Measurements from ENCODE around the gene DDR2.

Gene DDR2

GRCh38 chr1:162629651-162630050 lies 2.6 kb upstream of the DDR2 start:
- no peak for DNase-seq (ENCODE audit: low spot score)

- DNase-seq (ENCODE audit: low spot score) = no peak
These were observed 595 bp upstream of the DDR2 start for GRCh38 chr1:162631546-162632191.

- DNase-seq (ENCODE audit: low spot score) = no peak
These were observed 425 bp downstream of the DDR2 start for GRCh38 chr1:162632698-162633080.

- DNase-seq (ENCODE audit: low spot score) = no peak
These were observed 958 bp downstream of the DDR2 start for GRCh38 chr1:162633081-162633762.

- no peak for DNase-seq (ENCODE audit: low spot score)
These were observed 3.2 kb downstream of the DDR2 start for GRCh38 chr1:162635418-162635817.

- no peak for DNase-seq (ENCODE audit: low spot score)
These were observed 7.5 kb downstream of the DDR2 start for GRCh38 chr1:162639718-162640117.

GRCh38 chr1:162641114-162641513 lies 8.8 kb downstream of the DDR2 start:
- no peak for DNase-seq (ENCODE audit: low spot score)

GRCh38 chr1:162644986-162645314 lies 12.7 kb downstream of the DDR2 start:
- no peak for DNase-seq (ENCODE audit: low spot score)

GRCh38 chr1:162645666-162646065 lies 13.4 kb downstream of the DDR2 start:
- DNase-seq (ENCODE audit: low spot score) = no peak

- no peak for DNase-seq (ENCODE audit: low spot score)
These were observed 17.3 kb downstream of the DDR2 start for GRCh38 chr1:162649583-162649982.

GRCh38 chr1:162654915-162655620 lies 22.8 kb downstream of the DDR2 start:
- no peak for DNase-seq (ENCODE audit: low spot score)

GRCh38 chr1:162656266-162656665 lies 24.0 kb downstream of the DDR2 start:
- no peak for DNase-seq (ENCODE audit: low spot score)

- DNase-seq (ENCODE audit: low spot score) = no peak
These were observed 28.3 kb downstream of the DDR2 start for GRCh38 chr1:162660574-162660973.

- no peak for DNase-seq (ENCODE audit: low spot score)
These were observed 29.1 kb downstream of the DDR2 start for GRCh38 chr1:162661336-162661735.

GRCh38 chr1:162662013-162662412 lies 29.7 kb downstream of the DDR2 start:
- no peak for DNase-seq (ENCODE audit: low spot score)

- DNase-seq (ENCODE audit: low spot score) = no peak
These were observed 30.8 kb downstream of the DDR2 start for GRCh38 chr1:162663086-162663485.

- no peak for DNase-seq (ENCODE audit: low spot score)
These were observed 31.4 kb downstream of the DDR2 start for GRCh38 chr1:162663589-162664106.

- DNase-seq (ENCODE audit: low spot score) = no peak
These were observed 33.9 kb downstream of the DDR2 start for GRCh38 chr1:162666006-162666645.

- no peak for DNase-seq (ENCODE audit: low spot score)
These were observed 35.3 kb downstream of the DDR2 start for GRCh38 chr1:162667381-162668080.

GRCh38 chr1:162670928-162671663 lies 38.8 kb downstream of the DDR2 start:
- no peak for DNase-seq (ENCODE audit: low spot score)

- no peak for DNase-seq (ENCODE audit: low spot score)
These were observed 39.6 kb downstream of the DDR2 start for GRCh38 chr1:162671664-162672410.

Measured in hematopoietic multipotent progenitor cell treated with erythropoietin and hydrocortisone succinate and interleukin-3 and kit ligand, for 15 days (in vitro differentiated cells).